GM12878 (cell line): Measurements from ENCODE around the gene HMOX1. TPM values are rescaled to one million over a fixed set of nuclear protein-coding genes. Genes with fewer than 3 reads are reported as not detected.

Experiments used
- BMI1 ChIP-seq: fragments of 450-650 bp; IDR thresholded peaks from 2 replicates; pipeline ENCODE4 v1.6.1; 2016; ENCODE audit warnings: mild to moderate bottlenecking, moderate library complexity, borderline replicate concordance
- BRCA1 ChIP-seq: IDR thresholded peaks from 2 replicates; pipeline ENCODE4 v1.6.1; 2011; ENCODE audit warnings: low read depth, low read length, improper control_type of control experiment
- CEBPB ChIP-seq, 2 experiments: fragments of 150-350 bp in 1 of 2; IDR thresholded peaks; 2 replicates each; pipeline ENCODE4 v1.6.1; 2012 to 2014; ENCODE audit warnings: low read depth in 2 of 2, low read length in 2 of 2, borderline replicate concordance in 1 of 2, inconsistent platforms in 1 of 2
- CREB1 ChIP-seq: IDR thresholded peaks from 2 replicates; pipeline ENCODE4 v1.6.1; 2012; ENCODE audit warnings: low read depth, mild to moderate bottlenecking, inconsistent platforms
- GATAD2B ChIP-seq: fragments of 450-650 bp; conservative IDR thresholded peaks from 2 replicates; pipeline ENCODE4 v1.6.1; 2017; ENCODE audit warnings: low read depth, mild to moderate bottlenecking, moderate library complexity
- IRF3 ChIP-seq: fragments of 450-650 bp; IDR thresholded peaks from 2 replicates; pipeline ENCODE4 v1.6.1; 2014; ENCODE audit warnings: mild to moderate bottlenecking
- LARP7 ChIP-seq: fragments of 450-650 bp; IDR thresholded peaks from 2 replicates; pipeline ENCODE4 v1.6.1; 2017; ENCODE audit warnings: mild to moderate bottlenecking
- MXI1 ChIP-seq: fragments of 150-350 bp; IDR thresholded peaks from 2 replicates; pipeline ENCODE4 v1.6.1; 2011; ENCODE audit warnings: low read depth, mild to moderate bottlenecking, inconsistent platforms, low read length, improper control_type of control experiment
- RAD21 ChIP-seq: IDR thresholded peaks from 2 replicates; pipeline ENCODE4 v1.6.1; 2011; ENCODE audit warnings: mild to moderate bottlenecking, low read depth, low read length, moderate library complexity; ENCODE audit not compliant: insufficient read depth
- RB1 ChIP-seq: fragments of 450-650 bp; formaldehyde crosslinking; IDR thresholded peaks from 2 replicates; pipeline ENCODE4 v1.6.1; 2017; ENCODE audit warnings: mild to moderate bottlenecking, borderline replicate concordance
- SMAD1 ChIP-seq: fragments of 450-650 bp; IDR thresholded peaks from 2 replicates; pipeline ENCODE4 v1.6.1; 2018; ENCODE audit warnings: mild to moderate bottlenecking, low read depth; ENCODE audit not compliant: partially characterized antibody
- SP1 ChIP-seq: IDR thresholded peaks from one replicate; pipeline ENCODE4 v1.6.1; 2011; ENCODE audit warnings: low read depth, low read length
- TCF7 ChIP-seq: IDR thresholded peaks from 2 replicates; pipeline ENCODE4 v1.6.1; 2014; ENCODE audit warnings: antibody characterized with exemption, borderline replicate concordance
- ZBTB4 ChIP-seq: fragments of 450-650 bp; formaldehyde crosslinking; IDR thresholded peaks from 2 replicates; pipeline ENCODE4 v1.4.0; 2022; ENCODE audit warnings: mild to moderate bottlenecking, moderate library complexity
- ZBTB40 ChIP-seq: fragments of 450-650 bp; IDR thresholded peaks from 2 replicates; pipeline ENCODE4 v1.6.1; 2016; ENCODE audit warnings: mild to moderate bottlenecking, moderate library complexity, borderline replicate concordance
- polyA plus RNA-seq, 11 experiments: library from polyadenylated mRNA; depleted of rRNA in 4 of 11; unstranded in 6 of 11; stranded (reverse) in 5 of 11; fragments of >200 nt; fragmentation: Nextera tagmentation in 4 of 11; fragmentation: Illumina TruSeq in 1 of 11; extraction: Ambion mirVana in 4 of 11; extraction: Trizol in 1 of 11; gene quantifications; 1 replicate in 1 of 11; 2 replicates in 10 of 11; pipeline versions ENCODE4 v1.2.1 to v1.2.3, GENCODE V29; 2011 to 2016; ENCODE audit warnings: inconsistent platforms in 2 of 11, missing spikeins in 2 of 11, low read depth in 1 of 11
- total RNA-seq, 4 experiments: library from RNA; depleted of rRNA in 3 of 4; stranded (reverse); fragments of >200 nt in 3 of 4; fragmentation: Illumina TruSeq in 1 of 4; extraction: Trizol in 1 of 4; gene quantifications; 2 replicates each; pipeline versions ENCODE4 v1.2.1 to v1.2.3, GENCODE V29; 2013 to 2021

Gene HMOX1
- total and polyA plus RNA-seq, 10 of the 15 experiments (the other 5 are each of a cell fraction or from before 2014, with no cell fraction given) = 1.5 to 36.7 (median 18.8) TPM

- TF ChIP-seq BRCA1 = no peak
- no peak for TF ChIP-seq BMI1
- no peak for TF ChIP-seq CEBPB (IDR thresholded peaks at IDR 0.05; ENCODE audit: borderline replicate concordance in 1 of 2, low read depth in 2 of 2, low read length in 2 of 2)
- no peak for TF ChIP-seq MXI1
- no peak for TF ChIP-seq CREB1
- no peak for TF ChIP-seq SP1
- peak; percentile 53 for TF ChIP-seq ZBTB40
- TF ChIP-seq IRF3 = no peak
- TF ChIP-seq TCF7 = no peak
- TF ChIP-seq LARP7 = 0 out of 2 replicates have a peak, but pooled peaks have one; percentile 37
- TF ChIP-seq RAD21 = no peak
- TF ChIP-seq ZBTB4 (CRISPR knock-in tag) = no peak
- TF ChIP-seq GATAD2B = 0 out of 2 replicates have a peak, but pooled peaks have one; percentile 29
- TF ChIP-seq SMAD1 = no peak
- no peak for TF ChIP-seq RB1
- TF ChIP-seq, all 136 proteins: peak for 5
Measured at GRCh38 chr22:35399114-35399677, 18.3 kb downstream of the HMOX1 start (continued).
